ENCODE results near the gene HDAC1.

HDAC1 gene

DNA sequence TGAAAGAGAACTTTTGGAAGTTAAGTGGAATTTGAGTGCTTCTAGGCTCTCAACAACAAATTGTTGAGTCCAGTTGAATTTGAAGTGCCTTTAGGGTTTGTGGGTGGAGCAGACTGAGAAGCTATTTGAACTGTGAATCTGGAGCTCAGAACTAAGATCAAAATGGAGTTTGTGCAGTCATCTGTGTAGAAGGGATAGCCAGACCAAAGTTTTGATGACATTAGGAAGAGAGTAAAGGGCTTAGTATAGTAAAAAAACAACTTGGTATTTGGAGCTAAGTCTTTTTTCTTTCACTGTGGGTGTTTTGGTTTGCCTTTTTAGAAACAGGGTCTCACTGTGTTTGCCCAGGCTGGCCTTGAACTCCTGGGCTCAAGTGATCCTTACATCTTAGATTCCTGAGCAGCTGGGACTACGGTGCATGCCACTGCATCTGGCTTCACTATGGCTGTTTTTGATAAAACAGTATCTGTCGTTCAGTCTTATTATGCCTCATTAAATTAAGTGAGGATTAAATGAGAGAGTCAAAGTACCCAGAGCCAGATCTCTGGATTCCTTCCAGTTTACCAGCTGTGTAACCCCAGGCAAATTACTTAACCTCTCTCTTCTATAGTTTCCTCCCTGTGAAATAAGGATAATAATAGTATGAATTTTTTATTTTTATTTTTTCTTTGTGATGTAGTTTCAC, 20.0 kb downstream of the HDAC1 start:
- H3K27ac ChIP-seq: no peak overlapping the region
- H3K4me1 ChIP-seq: no peaks in the 10 kb centered on the region
- H3K36me3 ChIP-seq (ENCODE audit: control insufficient read depth, insufficient read depth, low read length): no peaks in the 10 kb centered on the region
- H3K27me3 ChIP-seq (ENCODE audit: control insufficient read depth, insufficient read depth, low read length): no peaks in the 10 kb centered on the region
- H3K9me3 ChIP-seq (ENCODE audit: control insufficient read depth, low read length): no peaks in the 10 kb centered on the region
- no peak overlapping the region for H3K4me2 ChIP-seq (ENCODE audit: low read length)
- peaks cover 5% of the 10 kb centered on the region for H3K79me2 ChIP-seq
- no peak overlapping the region for H3K4me3 ChIP-seq (ENCODE audit: low read depth, low read length)
- TF ChIP-seq, protein P1, sequence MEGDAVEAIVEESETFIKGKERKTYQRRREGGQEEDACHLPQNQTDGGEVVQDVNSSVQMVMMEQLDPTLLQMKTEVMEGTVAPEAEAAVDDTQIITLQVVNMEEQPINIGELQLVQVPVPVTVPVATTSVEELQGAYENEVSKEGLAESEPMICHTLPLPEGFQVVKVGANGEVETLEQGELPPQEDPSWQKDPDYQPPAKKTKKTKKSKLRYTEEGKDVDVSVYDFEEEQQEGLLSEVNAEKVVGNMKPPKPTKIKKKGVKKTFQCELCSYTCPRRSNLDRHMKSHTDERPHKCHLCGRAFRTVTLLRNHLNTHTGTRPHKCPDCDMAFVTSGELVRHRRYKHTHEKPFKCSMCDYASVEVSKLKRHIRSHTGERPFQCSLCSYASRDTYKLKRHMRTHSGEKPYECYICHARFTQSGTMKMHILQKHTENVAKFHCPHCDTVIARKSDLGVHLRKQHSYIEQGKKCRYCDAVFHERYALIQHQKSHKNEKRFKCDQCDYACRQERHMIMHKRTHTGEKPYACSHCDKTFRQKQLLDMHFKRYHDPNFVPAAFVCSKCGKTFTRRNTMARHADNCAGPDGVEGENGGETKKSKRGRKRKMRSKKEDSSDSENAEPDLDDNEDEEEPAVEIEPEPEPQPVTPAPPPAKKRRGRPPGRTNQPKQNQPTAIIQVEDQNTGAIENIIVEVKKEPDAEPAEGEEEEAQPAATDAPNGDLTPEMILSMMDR (IDR thresholded peaks at IDR 0.05): no peak
- no peak overlapping the region for H2AFZ ChIP-seq
- H3K9ac ChIP-seq: no peak overlapping the region

DNA sequence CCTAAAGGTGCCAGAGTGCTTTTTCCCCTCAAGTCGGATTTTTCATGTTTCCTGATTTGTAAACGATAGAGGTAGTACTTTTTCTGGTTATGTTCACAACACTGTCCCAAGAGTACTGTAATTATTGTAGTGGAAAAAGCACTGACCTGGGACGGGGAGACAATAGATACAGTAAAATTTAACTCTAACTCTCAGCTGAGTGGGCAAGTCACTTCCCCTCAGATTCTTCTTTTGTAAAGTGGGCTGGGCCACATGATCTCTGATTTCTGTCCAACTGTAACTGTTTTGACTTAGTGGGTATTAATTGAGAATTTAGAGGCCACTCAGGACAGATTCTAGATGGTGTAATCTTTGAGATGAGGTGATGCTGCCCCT, 25.0 kb downstream of the HDAC1 start:
- no peak overlapping the region for H2AFZ ChIP-seq
- no peak overlapping the region for H3K9ac ChIP-seq
- TF ChIP-seq, protein P1 (IDR thresholded peaks at IDR 0.05): no peak
- no peaks in the 10 kb centered on the region for H3K4me1 ChIP-seq
- H3K4me2 ChIP-seq (ENCODE audit: low read length): no peak overlapping the region
- H3K36me3 ChIP-seq (ENCODE audit: control insufficient read depth, insufficient read depth, low read length): no peaks in the 10 kb centered on the region
- H3K79me2 ChIP-seq: no peaks in the 10 kb centered on the region
- no peaks in the 10 kb centered on the region for H3K27me3 ChIP-seq (ENCODE audit: control insufficient read depth, insufficient read depth, low read length)
- no peaks in the 10 kb centered on the region for H3K9me3 ChIP-seq (ENCODE audit: control insufficient read depth, low read length)
- no peak overlapping the region for H3K27ac ChIP-seq
- H3K4me3 ChIP-seq (ENCODE audit: low read depth, low read length): no peak overlapping the region

DNA sequence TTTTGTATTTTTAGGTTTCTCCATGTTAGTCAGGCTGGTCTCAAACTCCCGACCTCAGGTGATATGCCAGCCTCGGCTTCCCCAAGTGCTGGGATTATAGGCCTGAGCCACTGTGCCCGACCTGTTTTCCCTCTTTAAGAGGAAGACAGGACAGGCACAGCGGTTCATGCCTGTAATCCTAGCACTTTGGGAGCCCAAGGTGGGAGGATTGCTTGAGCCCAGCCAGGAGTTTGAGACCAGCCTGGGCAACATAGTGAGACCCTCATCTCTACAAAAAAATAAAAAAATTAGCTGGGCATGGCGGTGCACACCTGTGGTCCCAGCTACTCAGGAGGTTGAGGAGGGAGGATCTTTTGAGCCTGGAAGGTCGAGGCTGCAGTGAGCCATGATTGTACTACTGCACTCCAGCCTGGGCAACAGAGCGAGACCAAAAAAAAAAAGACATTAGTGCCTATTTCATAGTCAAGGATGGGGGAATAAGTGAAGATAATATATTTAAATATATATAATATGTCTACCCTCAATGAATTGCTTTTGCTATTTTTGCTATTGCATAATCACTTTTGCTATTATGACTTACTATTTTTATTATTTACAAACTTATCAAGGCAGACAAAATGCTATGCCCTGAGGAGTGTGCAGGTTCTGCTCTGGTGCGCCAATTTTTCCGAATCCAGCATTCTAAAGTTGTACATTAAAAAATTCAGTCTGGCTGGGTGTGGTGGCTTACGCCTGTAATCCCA, 26.4 kb downstream of the HDAC1 start:
- H3K27ac ChIP-seq: no peak overlapping the region
- TF ChIP-seq, protein P1 (IDR thresholded peaks at IDR 0.05): no peak
- no peak overlapping the region for H3K4me2 ChIP-seq (ENCODE audit: low read length)
- no peaks in the 10 kb centered on the region for H3K27me3 ChIP-seq (ENCODE audit: control insufficient read depth, insufficient read depth, low read length)
- no peaks in the 10 kb centered on the region for H3K4me1 ChIP-seq
- H3K4me3 ChIP-seq (ENCODE audit: low read depth, low read length): no peak overlapping the region
- H3K9me3 ChIP-seq (ENCODE audit: control insufficient read depth, low read length): no peaks in the 10 kb centered on the region
- H3K79me2 ChIP-seq: no peaks in the 10 kb centered on the region
- no peaks in the 10 kb centered on the region for H3K36me3 ChIP-seq (ENCODE audit: control insufficient read depth, insufficient read depth, low read length)
- no peak overlapping the region for H2AFZ ChIP-seq
- H3K9ac ChIP-seq: no peak overlapping the region

DNA sequence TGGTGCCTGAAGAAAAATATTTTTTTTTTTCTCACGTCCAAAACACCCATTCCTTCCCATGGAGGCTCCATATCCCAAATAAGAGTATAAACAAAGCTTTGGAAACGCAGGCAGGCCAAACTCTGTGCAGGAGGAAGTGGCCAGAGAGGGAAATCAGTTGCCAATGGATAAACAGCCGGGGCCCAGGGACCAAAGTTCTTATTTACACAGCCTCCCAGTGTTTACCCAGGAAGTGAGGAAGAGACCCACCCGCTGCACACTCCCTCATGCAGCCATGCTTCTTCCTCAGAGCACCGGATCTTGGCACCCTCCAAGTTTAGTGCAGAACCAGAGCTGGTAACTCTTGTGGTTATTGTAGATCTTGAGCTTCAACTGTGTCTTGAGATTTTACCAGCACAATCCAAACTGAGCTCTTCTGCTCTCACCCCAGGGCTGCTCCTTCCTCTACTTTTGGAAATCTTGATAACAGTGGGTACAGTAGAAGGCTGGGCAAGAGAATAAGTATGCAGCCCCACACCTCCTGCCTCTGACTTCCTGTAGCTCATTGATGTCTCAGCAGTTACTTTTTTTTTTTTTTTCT, 29.9 kb downstream of the HDAC1 start:
- H3K36me3 ChIP-seq (ENCODE audit: control insufficient read depth, insufficient read depth, low read length): no peaks in the 10 kb centered on the region
- H3K4me1 ChIP-seq: no peaks in the 10 kb centered on the region
- TF ChIP-seq, protein P1 (IDR thresholded peaks at IDR 0.05): no peak
- no peak overlapping the region for H3K4me3 ChIP-seq (ENCODE audit: low read depth, low read length)
- H3K79me2 ChIP-seq: no peaks in the 10 kb centered on the region
- no peak overlapping the region for H3K4me2 ChIP-seq (ENCODE audit: low read length)
- no peak overlapping the region for H3K9ac ChIP-seq
- no peaks in the 10 kb centered on the region for H3K27me3 ChIP-seq (ENCODE audit: control insufficient read depth, insufficient read depth, low read length)
- H3K9me3 ChIP-seq (ENCODE audit: control insufficient read depth, low read length): no peaks in the 10 kb centered on the region
- no peak overlapping the region for H2AFZ ChIP-seq
- H3K27ac ChIP-seq: no peak overlapping the region

Data from parathyroid adenoma (tissue), 2 donors.